Subcutaneous adipose tissue (tissue), 4 donors: ENCODE results near the gene DBN1. TPM values are rescaled to one million over a fixed set of nuclear protein-coding genes. Genes with fewer than 3 reads are reported as not detected.

Experiments used
- total RNA-seq, 4 donors: library from RNA; depleted of rRNA; stranded (reverse); fragments of >200 nt; gene quantifications; one replicate each; pipeline ENCODE4 v1.1.0, GENCODE V29; 2016
- TF ChIP-seq, protein P1 (sequence below): fragments of 450-650 bp; IDR thresholded peaks from one replicate; pipeline ENCODE4 v1.5.1; 2016; ENCODE audit warnings: low read depth, mild to moderate bottlenecking, control low read depth, antibody characterized with exemption, moderate library complexity

The DBN1 gene
- total RNA-seq, 4 donors from 2014 or later: 25.2 to 50.9 (median 37.6) TPM

DNA sequence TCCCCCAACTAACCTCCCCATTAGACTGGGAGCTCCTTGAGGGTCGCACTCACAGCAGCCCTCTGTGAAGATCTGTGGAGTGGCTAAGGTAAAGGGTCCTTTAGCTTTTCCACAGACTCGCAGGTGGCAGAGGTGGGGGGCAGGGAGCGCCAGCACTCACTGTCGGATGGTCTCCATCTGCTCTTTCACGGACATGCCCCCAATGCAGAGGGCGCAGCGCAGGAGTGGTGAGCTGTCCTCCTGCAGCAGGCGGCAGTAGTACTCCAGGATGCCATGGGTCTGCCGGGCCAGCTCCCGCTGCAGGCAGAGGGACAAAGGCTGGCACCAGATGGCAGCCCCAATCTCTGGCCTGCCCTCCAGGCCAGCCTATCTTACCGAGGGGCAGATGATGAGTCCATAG lies 41.1 kb upstream of the DBN1 start:
- TF ChIP-seq, protein P1, sequence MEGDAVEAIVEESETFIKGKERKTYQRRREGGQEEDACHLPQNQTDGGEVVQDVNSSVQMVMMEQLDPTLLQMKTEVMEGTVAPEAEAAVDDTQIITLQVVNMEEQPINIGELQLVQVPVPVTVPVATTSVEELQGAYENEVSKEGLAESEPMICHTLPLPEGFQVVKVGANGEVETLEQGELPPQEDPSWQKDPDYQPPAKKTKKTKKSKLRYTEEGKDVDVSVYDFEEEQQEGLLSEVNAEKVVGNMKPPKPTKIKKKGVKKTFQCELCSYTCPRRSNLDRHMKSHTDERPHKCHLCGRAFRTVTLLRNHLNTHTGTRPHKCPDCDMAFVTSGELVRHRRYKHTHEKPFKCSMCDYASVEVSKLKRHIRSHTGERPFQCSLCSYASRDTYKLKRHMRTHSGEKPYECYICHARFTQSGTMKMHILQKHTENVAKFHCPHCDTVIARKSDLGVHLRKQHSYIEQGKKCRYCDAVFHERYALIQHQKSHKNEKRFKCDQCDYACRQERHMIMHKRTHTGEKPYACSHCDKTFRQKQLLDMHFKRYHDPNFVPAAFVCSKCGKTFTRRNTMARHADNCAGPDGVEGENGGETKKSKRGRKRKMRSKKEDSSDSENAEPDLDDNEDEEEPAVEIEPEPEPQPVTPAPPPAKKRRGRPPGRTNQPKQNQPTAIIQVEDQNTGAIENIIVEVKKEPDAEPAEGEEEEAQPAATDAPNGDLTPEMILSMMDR: no peak

DNA sequence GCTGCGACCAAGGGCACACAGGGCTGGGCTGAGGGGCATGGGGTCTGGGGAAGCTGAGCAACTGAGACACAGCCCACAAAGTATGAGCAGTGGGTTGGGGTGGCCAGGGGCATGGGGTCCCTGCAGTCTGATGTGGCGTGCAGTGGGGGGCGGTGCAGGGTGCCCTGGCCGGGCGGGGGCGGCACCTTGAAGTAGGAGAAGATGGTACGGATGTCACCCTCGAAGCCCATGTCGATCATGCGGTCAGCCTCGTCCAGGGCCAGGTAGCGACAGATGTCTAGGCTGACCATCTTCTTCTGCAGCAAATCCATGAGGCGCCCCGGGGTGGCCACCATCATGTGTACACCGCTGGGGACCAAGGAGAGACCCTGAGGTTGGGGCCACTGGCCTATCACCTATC lies 40.1 kb upstream of the DBN1 start:
- TF ChIP-seq, protein P1: no peak

DNA sequence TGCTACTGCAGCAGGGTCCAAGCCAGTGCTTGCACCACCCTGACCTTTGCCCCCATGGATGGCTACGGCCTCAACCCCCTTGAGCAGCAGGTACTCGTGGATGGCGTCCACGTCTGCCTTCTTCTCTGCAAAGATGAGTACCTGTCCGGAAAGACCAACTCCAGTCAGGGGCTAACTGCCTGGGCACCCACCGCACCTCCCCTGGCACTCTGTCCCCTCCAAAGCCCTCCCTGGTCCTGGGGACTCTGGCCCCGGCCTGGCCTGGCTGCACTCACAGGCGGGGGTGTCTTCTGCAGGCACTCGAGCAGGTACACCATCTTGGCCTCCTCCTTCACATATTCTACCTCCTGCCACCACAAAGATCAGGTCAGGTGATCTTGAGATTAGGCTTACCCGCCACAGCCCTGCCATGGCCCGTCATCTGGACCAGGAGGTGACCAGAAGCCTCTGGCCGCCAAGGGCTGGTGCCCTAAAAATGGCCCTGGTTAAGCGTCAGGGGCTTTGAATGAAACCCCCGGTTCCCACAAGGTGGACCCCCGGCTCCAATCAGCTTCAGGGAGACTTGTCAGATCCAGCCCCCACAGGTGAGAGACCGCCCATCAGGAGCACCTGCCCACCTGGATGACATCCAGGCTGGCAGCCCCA lies 39.4 kb upstream of the DBN1 start:
- TF ChIP-seq, protein P1: no peak

DNA sequence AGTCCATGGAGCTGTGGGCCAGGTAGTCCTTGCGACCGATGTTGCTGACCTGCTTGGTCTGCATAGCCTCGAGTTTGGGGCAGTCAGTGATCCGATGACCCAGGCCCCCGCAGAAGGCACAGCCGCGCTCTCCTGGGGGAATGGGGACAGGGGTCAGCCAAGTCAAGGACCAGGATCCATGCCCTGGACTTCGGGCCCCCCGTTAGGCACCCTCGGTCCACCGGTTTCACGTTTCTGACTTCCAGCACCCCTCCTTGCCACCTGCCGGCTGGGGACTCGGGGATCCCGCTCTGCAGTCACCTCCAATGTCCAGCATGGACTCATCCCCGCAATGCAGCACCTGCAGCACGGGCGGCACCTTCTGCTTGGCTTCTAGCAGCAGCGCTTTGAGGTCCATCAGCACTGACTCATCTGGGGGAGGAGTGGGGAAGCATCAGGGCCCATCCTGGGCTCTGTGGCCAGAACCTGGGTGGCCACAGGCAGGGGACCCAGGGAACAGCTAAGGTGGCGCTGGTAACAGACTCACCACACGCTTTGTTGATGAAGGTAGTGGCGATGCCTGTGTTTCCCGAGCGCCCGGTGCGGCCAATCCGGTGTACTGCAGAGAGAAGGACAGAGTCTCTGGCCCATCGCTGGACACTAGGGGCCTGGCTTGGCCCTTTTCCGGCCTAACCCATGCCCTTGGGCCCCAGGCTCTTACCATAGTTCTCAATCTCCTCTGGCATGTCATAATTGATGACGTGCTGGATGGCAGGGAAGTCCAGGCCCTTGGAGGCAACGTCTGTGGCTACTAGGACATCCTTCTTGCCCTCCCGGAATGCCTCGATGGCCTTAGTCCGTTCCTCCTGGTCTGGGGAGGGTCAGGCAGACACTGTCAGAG lies 38.6 kb upstream of the DBN1 start:
- TF ChIP-seq, protein P1: no peak

DNA sequence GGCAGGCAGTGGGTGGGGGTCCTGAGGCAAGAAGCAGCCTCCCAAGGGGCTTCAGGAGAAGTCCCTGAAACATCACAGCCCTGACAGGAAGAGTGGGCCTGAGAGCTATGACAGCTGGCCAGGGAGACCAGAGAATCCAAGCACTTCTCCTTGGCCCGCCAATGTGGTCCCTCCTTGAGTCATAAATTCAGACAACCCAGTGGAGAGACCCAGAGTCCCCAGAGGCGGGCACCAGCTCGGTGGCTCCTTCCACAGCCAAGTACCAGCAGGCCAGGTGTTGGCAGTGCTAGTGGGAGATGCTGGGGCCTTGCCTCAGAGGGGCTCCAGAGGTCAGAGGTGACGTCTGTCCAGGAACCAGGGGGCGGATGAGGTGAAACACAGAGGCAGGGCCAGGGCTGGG lies 37.7 kb upstream of the DBN1 start:
- TF ChIP-seq, protein P1: no peak

DNA sequence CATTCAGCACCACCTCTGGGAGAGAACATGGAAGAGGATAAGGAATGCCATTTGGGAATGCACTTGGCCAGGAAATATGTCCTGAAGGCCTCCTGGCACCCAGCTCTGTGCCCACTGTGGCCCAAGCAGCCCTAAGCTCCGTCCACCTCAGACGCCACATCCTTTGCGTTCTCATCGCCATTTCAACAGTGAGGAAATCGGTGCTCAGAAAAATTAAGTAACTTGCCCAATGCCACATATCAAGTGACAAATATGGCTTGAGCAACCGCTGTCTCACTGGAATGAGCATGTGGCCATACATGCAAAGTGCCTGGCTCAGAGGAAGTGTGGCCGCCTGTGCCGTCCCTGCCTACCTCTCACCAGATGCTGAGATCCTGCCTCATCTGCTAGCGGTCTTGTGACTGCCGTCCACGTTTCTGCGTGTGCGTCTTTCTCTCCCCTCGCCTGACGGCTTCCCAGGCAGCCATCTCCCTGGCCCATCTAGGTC lies 37.2 kb upstream of the DBN1 start:
- TF ChIP-seq, protein P1: no peak

DNA sequence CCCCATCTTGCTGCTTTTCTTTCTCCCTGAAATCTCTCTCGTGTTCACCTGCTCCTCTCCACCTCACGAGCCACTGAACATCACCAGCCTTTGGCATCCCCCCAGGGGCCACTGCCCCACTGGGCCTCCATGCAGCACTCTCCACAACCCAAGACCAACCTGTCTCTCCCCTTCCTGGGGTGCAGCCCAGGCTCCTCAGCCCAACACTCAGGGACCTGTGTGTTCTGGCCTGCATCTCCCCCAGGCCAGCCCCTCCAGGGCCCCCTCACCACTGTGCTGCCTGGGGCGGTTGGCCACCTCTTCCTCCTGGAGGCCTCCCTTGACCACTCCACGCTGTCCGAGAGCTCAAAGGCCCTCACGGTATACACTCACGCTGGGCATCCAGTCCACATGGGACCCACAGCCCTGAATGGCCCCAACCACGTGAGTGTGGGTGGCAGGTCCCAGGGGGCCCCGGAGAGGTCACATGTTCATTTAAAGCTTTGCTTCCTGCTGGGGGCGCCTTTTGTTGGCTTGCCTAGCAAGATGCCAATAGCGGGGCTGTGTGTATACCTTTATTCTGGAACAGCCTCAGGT lies 36.6 kb upstream of the DBN1 start:
- TF ChIP-seq, protein P1: no peak
